Suppressor macrophage treated with lipopolysaccharide for 4 hours (primary cell): ENCODE measurements around the gene REX1BD.

ENCODE experiments used
- DNase-seq: peaks from one replicate; pipeline ENCODE4 v3.0.0-alpha.2; 2020

The REX1BD gene

DNA sequence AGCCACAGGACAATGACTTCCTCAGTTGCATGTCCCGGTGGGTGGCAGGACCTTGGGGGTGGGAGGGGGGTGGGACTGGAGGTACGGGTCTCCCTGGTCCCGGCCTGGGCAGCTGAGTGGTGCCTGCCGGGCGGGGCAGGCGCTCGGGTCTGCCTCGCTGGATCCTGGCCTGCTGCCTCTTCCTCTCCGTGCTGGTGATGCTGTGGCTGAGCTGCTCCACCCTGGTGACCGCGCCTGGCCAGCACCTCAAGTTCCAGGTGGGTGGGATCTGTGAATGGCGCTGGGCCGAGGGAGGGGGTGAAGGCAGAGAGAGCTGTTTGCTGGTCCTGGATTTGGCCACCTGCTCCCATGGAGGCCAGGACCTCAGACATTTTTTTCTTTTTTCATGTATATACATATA lies 29.6 kb downstream of the REX1BD start:
- no peak for DNase-seq

DNA sequence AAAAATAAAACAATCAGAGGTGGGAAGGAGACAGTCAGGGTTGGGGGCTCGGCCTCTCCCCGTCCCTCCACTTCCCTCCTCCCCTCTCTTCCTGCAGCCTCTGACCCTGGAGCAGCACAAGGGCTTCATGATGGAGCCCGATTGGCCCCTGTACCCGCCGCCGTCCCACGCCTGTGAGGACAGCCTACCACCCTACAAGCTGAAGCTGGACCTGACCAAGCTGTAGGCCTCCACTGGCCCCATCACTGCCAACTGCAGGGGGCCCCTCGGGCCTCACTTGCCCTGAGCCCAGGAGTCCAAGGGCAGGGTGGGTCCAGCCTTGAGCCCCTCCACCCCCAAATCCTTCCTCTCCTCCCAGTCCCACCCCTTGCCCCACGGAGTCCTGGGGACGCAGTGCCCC lies 31.7 kb downstream of the REX1BD start:
- DNase-seq = no peak

DNA sequence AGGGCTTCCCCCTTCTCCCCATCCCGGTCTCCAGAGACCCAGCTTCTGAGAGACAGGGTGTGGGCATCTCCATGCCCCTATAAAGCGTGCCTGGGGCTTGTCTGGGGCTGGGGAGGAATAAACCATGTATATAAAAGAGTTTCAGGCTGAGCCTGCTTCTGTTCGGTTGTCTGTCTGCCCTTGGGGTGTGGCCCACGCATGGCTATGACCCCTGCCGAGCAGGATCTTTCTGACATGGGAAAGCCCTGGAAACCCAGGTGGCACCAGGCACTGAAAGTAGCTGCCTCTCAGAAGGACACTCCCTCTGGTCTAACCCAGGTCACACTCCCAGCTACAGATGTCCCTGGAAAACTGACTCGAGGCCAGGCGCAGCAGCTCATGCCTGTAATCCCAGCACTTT lies 32.3 kb downstream of the REX1BD start:
- DNase-seq = no peak

DNA sequence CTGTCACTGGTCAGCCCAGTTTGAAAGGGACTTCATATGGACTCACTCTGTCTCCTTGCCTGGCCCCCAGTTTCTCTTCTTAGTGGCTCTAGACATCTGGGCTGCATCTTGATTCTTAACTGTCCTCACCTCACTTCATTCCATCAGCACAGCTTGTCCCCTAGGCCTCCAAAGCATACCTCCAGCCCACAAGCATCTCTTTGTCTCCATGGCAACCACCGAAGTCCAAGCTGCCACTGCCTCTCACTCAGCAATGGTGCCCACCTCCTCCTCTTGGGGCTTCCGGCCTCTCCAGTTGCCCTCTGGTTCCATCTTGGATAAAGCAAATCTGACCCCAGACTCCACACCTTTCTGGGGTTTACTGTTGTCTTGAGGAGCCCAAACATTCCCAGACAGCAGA lies 38.3 kb downstream of the REX1BD start:
- no peak for DNase-seq

DNA sequence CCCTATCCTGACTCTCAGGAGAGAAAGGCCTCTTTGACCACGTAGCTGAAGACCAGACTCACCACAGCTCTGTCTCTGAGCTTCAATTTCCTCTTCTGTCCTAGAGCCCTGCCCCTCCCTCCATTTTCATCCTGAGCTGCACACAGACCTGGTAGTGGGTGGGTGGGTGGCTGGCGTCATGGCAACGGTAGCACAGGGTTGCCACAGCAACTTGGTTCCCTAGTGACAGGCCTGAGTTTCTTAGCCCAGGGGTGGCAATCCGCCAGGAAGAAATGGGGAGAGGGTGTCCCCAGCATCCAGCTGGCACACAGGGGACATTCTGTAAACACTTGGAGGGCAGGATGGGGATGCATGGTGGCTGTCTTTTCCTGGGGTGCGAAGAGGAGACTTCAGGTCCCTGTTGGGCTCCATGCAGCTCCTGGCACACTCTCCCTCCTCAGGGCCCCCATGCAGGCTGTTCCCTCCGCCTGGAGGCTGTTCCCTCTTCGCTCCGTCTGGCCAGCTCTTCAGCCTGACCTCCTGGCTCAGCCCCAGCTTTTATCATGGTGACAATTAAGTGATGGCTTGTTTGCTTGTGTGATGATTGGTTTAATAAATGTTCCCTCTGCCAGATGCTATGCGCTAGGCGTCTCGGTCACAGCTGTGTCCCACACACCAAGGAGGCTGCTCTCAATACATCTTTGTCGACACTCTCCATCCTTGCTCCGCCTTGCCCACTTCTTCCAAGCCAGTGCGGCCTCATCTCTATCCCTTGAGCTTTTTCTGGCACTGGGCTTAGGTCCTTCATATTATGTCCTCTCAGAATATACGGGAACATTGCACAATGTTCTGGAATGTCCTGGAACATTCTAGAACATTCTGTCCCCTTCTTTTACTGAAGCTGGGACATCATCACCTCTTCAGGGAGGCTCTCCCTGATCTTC lies 40.8 kb downstream of the REX1BD start:
- no peak for DNase-seq

DNA sequence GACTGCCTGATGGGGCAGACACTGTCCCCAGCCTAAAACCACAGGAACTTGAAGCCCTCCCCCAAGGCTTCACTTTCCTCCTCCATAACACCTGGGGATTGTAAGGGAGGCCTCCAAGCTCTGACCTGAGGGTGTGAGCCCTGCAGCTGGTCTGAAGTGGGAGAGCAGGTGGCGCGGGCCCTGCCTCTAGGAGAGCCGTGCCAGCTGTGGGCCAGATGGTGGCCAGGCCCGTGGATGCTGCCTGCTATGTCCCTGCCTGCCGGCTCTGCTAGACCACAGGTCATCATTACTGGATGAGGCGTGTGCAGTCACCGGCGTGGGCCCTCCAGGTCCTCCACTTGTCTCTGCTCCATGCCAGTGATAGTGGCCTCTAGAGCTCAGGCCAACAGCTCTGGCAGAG lies 44.7 kb downstream of the REX1BD start:
- DNase-seq = no peak

DNA sequence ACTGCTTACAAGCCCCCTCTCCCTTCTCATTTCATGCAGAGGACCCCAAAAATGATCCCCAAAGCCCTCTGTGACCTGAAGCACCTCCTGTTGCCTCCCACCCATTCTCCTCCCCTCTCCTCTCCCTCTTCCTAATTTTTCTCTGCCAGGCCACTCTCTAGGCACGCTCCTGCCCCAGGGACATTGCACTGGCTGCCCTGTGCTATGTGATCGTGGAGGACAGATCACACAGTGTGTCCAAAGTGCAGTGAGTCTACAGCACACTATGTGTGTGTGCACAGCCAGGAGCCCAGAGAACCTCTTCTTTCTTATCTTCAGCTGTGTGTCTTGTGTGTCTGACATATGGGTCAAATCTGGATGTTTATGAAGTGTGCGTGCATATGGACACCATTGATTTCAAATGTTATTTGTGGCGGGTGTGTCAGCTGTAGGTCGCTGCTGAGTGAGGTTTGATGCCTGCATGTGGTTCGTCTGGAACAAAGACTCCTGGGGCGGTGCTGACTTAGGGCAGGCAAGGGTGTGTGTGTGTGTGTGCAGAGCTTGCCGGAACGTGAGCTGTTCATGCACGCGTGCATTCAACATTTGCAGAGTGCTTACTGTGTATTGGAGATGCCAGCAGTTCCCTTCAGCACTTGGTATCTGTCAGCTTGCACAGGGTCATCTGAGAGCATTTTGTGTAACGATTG lies 46.2 kb downstream of the REX1BD start:
- no peak for DNase-seq

DNA sequence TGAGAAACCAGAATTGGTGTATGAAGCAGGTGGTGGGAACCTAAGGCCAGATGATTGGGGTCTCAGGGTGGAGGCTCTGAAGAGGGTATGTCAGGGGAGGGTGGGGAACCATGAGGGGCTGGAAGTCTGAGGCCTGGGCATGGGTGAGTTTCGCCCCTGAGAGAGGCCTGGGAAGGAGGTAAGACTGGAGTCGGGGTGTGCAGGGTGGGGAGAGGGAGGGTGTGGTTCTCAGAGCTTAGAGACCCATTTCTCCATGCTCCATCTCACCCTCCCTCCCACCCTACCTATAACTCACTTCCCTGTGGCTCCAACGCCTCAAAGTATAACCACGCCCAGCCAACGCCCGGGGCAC lies 47.2 kb downstream of the REX1BD start:
- no peak for DNase-seq

DNA sequence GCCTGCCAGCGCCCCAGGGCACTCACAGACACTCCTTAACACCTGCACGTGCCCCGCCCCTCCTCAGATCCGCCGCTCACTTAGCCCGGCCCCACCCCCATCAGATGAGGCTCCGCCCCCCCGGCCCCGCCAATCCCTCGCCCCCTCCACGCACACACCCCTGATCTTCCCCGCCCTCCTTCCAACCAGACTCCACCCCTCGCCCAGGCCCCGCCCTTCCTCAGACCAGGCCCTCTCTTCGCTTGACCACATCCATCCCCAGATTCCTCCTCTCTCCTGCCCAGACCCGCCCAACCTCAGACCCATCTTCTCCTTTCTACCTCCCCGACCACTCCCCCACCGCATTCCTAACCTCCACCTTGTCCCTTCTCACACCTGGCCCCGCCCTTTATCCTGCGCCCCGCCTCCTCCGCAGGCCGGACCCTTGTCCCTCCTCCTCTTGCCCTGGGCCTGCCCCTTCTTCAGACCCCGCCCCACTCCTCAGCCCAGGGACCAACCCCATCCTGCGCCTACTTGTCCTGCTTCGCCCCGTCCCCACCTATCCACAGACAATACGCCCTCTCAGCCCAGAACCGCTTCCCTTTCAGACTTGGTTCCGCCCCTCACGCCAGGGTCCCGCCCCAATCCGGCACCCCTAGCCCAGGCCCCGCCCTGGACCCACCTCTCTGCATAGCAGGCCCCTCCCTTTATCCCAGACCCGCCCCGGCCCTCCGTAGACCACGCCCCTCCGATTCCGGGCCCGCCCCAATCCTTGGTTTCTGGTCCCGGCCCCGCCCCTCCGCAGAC lies 47.8 kb downstream of the REX1BD start:
- DNase-seq = peak; percentile 100

DNA sequence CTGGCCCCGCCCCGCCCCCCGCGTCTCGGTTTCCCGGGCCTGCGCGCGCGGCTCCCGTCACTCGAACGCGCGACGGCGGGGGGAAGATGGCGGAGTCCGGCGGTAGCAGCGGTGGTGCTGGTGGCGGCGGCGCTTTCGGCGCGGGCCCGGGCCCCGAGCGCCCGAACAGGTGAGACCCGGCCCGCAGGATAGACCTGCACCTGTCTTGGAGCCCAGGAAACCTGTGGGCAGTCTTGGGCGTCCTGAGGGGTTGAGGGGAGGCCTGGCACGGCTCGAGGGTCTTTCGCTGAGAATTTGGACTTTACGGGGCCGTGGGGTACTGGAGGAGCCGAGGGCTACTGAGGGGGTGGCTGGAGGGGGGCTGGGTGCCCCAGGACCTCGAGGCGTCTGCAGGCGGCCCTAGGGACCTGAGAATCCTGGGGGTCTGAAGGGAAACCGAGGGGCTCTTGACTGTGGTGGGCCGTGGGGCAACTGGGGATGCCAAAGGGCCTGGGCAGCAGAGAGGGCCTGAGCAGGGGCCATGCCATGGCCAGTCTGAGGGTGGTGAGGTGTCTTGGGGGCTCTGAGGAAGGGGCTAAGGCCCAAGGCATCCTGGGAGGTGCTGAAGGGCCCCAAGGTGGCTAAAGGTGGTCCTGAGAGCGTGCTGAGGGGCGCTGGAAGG lies 48.5 kb downstream of the REX1BD start, which contains the start of gene KLHL26:
Gene KLHL26, plus strand, starts transcription at position 60 of the 661 bp plus-strand sequence. Its CDS starts 27 bp downstream, at position 87.
- DNase-seq = no peak

DNA sequence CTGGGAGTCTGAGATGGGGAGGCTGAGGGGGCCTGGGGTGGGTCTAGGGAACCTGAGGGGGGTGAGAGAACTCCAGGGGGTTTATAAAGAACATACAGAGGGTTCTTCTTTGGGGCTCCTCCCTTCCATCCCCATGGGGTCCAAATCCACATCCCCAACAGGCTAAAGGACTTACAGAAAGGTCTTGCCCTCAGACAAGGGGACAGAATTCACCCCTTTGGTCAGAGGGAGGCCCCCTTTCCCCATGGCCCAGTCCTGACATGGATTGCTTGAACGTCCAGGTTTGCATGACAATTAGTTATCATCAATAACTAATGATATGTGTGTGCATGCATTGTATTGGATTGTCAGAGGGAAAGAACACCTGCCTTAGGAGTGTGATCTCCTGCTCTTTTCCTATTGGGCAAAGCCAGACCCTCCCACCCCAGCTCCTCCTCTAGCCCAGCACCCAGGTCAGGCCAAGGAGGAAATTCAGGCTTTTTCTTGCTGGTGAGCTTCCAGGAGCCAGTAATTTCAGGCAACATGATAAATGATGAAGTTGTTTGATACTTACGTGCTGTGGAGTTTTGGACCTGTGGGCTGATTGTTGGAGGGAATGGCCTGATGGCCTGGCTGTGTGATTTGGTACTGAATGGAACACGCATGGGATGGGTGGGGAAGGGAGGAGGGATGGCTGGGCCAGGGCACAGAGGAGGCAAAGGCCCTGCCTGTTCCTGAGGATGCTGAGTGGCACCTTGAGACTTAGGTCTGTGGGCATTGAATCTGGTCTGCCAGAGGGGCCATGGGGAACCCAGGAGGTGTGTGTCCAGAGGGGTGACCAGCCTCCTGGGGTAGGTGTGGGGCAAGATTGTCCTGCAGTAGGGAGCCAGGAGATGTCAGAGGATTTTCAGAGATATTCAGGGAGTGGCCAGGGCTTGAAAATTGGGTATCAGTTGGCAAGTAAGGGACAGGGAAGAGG lies 49.4 kb downstream of the REX1BD start:
- no peak for DNase-seq

DNA sequence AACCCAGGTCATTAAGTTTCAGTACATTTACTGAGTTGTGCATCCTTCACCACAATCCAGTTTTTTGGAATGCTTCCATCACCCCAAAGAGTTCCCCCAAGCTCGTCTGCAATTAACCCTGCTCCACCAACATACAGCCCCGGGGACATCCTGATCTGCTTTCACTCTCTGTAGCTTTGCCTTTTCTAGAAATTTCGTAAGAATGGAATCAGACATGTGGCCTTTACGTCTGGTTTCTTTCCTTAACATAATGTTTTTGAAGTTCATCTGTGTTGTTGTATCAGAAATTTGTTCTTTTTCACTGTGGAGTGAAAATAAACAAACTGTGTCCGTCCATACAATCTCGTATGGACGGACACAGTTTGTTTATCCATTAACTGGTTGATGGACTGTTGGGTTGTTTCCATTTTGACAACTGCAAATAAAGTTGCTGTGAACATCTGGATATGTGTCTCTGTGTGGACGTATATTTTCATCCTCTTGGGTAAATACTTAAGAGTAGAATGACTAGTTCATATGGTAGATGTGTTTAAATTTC lies 51.2 kb downstream of the REX1BD start:
- DNase-seq = no peak
